ENCODE results near the gene RUNX3. TPM values are rescaled to one million over a fixed set of nuclear protein-coding genes. Genes with fewer than 3 reads are reported as not detected.

The RUNX3 gene
- total RNA-seq, 1 experiment from 2014 or later: 36.6 TPM

DNA sequence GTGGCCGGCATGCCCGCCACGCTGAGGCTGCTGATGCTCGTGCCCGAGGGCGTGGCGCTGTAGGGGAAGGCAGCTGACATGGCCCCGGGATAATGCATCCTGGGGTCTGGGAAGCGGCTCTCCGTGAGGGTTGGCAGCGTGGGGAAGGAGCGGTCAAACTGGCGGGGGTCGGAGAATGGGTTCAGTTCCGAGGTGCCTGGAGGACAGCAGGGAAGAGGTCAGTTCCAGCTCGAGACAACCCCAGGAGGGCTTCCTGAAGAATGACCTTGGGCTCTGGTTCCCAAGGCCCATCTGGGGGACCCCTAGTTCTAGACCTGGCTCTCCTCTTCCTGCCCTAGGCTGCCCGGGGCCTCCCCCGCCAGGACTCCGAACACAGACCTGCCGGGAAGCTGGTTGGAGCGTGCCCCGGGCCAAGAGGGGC is 27.6 kb downstream of the RUNX3 start:
- Histone ChIP-seq H3K9ac (ENCODE audit: low read length) (no peak overlapping the region), H3K4me3 (ENCODE audit: low read length) (no peak overlapping the region), H3K27me3 (ENCODE audit: low read length) (no peaks in the 10 kb centered on the region), H3K9me2 (replicated peaks; ENCODE audit: insufficient read depth, low read length) (no peaks in the 10 kb centered on the region), H2AFZ (ENCODE audit: low read length) (no peak overlapping the region), H4K20me1 (ENCODE audit: insufficient read depth, low read depth, low read length) (peaks cover 43% of the 10 kb centered on the region), H3K4me2 (ENCODE audit: low read depth, low read length, poor library complexity, severe bottlenecking) (no peak overlapping the region), H3K4me1 (ENCODE audit: low read length) (no peaks in the 10 kb centered on the region), H3K9me3 (ENCODE audit: low read length) (no peaks in the 10 kb centered on the region), H3K79me2 (ENCODE audit: low read length) (no peaks in the 10 kb centered on the region), H3K36me3 (ENCODE audit: insufficient read depth, low read length) (peaks cover 6% of the 10 kb centered on the region; the same call in 1 of the 2 replicates), H3K27ac (ENCODE audit: low read length) (no peak overlapping the region)
- DNase-seq: no peak

DNA sequence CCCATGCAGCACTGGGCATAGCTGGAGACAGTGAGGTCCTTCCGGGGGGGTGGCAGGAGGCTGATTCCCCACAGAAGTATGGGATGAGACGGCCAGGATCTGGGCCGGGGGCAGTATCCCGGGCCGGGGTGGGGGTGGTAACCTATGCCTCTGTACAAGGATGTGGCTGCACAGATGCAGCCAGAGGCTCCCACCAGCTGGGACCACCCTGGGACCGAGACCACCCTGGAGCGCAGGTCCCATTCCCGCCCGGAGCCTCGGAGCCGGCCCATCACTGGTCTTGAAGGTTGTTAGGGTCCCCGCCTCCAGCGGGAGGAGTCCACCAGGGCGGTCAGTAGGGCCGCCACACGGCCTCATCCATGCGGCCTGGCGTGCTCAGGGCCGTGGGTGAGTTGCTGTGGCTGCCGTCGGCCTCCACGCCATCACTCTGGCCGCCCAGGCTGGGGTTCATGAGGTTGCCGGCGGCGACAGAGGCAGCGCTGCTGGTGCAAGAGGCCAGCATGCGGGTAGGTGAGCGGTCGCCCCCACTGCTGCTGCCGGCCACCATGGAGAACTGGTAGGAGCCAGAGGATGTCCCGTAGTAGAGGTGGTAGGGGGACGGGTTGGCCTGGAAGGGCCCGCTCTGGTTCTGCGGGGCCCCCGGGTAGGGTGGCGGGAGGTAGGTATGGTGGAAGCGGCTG is 28.1 kb downstream of the RUNX3 start:
- Histone ChIP-seq H3K27ac (ENCODE audit: low read length) (no peak overlapping the region), H2AFZ (ENCODE audit: low read length) (no peak overlapping the region), H3K27me3 (ENCODE audit: low read length) (no peaks in the 10 kb centered on the region), H3K79me2 (ENCODE audit: low read length) (no peaks in the 10 kb centered on the region), H4K20me1 (ENCODE audit: insufficient read depth, low read depth, low read length) (peaks cover 42% of the 10 kb centered on the region), H3K9ac (ENCODE audit: low read length) (no peak overlapping the region), H3K4me1 (ENCODE audit: low read length) (no peaks in the 10 kb centered on the region), H3K9me2 (replicated peaks; ENCODE audit: insufficient read depth, low read length) (no peaks in the 10 kb centered on the region), H3K4me2 (ENCODE audit: low read depth, low read length, poor library complexity, severe bottlenecking) (no peak overlapping the region), H3K4me3 (ENCODE audit: low read length) (no peak overlapping the region), H3K36me3 (ENCODE audit: insufficient read depth, low read length) (peaks cover 4% of the 10 kb centered on the region; the same call in 1 of the 2 replicates), H3K9me3 (ENCODE audit: low read length) (no peaks in the 10 kb centered on the region)
- no peak for DNase-seq

DNA sequence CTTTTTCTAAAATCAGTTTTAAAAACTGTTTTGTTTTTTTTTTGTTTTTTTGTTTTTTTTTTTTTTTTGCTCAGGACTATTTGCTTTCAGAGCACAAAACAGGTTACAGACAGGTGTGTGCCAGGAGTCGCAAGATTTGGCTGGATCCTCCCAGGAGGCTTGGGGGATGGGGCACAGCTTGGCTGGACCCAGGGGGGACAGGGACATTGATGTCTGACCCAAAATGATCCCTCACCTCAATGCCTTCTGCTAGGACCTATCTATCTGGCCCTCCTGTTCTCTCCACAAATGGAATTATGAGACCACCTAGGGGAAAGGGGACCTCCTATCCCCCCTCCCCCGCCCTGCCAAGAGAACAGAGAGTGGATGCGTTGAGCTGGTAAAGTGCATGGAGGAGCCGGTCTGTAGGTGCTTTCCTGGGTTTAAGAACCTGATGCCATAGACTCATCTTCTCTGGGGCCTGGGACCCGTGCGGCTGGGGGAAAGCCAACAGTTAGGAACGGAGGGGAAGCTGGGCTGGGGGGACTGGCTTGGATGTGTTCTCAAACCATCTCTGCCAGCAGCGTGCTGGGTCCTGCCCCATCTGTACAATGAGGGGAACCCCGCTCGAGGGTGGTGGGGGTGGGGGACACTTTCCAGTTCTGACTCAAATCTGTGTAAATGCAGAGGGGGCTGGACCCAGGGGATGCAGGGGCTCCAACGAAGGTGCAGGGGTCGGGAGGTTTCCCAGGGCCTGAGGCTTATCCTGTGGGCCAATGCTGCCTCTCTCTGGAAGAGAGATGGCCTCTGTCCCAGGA is 28.9 kb downstream of the RUNX3 start:
- no peak for DNase-seq
- H3K4me1 ChIP-seq (ENCODE audit: low read length): no peaks in the 10 kb centered on the region
- peaks cover 39% of the 10 kb centered on the region for H4K20me1 ChIP-seq (ENCODE audit: insufficient read depth, low read depth, low read length)
- no peak overlapping the region for H3K4me2 ChIP-seq (ENCODE audit: low read depth, low read length, poor library complexity, severe bottlenecking)
- no peak overlapping the region for H3K4me3 ChIP-seq (ENCODE audit: low read length)
- H3K9me2 ChIP-seq (replicated peaks; ENCODE audit: insufficient read depth, low read length): no peaks in the 10 kb centered on the region
- H3K79me2 ChIP-seq (ENCODE audit: low read length): no peaks in the 10 kb centered on the region
- no peak overlapping the region for H2AFZ ChIP-seq (ENCODE audit: low read length)
- no peaks in the 10 kb centered on the region for H3K36me3 ChIP-seq (ENCODE audit: insufficient read depth, low read length)
- no peak overlapping the region for H3K9ac ChIP-seq (ENCODE audit: low read length)
- H3K9me3 ChIP-seq (ENCODE audit: low read length): no peaks in the 10 kb centered on the region
- no peak overlapping the region for H3K27ac ChIP-seq (ENCODE audit: low read length)
- H3K27me3 ChIP-seq (ENCODE audit: low read length): no peaks in the 10 kb centered on the region

DNA sequence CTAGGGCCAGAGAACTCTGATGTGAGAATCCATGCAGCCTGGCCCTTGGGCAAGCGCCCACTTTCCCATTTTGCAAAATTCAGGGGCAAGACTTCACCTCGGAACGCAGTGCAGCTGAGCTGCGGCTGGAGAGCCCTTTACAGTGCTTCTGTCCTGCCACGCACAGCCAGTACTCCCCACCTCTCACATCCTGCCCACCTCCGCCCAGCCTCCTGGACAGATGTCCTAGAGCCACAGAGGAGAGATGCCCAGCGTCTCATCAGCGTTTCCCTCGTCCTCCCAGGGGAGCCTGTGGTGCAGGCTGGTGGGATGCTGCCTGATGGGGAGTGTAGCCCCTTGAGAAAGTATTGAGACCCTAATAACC is 29.6 kb downstream of the RUNX3 start:
- no peaks in the 10 kb centered on the region for H3K4me1 ChIP-seq (ENCODE audit: low read length)
- no peak overlapping the region for H2AFZ ChIP-seq (ENCODE audit: low read length)
- H3K27ac ChIP-seq (ENCODE audit: low read length): no peak overlapping the region
- no peaks in the 10 kb centered on the region for H3K36me3 ChIP-seq (ENCODE audit: insufficient read depth, low read length)
- H3K4me3 ChIP-seq (ENCODE audit: low read length): no peak overlapping the region
- no peak for DNase-seq
- H4K20me1 ChIP-seq (ENCODE audit: insufficient read depth, low read depth, low read length): peaks cover 39% of the 10 kb centered on the region
- no peak overlapping the region for H3K9ac ChIP-seq (ENCODE audit: low read length)
- H3K27me3 ChIP-seq (ENCODE audit: low read length): no peaks in the 10 kb centered on the region
- no peaks in the 10 kb centered on the region for H3K9me2 ChIP-seq (replicated peaks; ENCODE audit: insufficient read depth, low read length)
- H3K4me2 ChIP-seq (ENCODE audit: low read depth, low read length, poor library complexity, severe bottlenecking): no peak overlapping the region
- no peaks in the 10 kb centered on the region for H3K79me2 ChIP-seq (ENCODE audit: low read length)
- no peaks in the 10 kb centered on the region for H3K9me3 ChIP-seq (ENCODE audit: low read length)

DNA sequence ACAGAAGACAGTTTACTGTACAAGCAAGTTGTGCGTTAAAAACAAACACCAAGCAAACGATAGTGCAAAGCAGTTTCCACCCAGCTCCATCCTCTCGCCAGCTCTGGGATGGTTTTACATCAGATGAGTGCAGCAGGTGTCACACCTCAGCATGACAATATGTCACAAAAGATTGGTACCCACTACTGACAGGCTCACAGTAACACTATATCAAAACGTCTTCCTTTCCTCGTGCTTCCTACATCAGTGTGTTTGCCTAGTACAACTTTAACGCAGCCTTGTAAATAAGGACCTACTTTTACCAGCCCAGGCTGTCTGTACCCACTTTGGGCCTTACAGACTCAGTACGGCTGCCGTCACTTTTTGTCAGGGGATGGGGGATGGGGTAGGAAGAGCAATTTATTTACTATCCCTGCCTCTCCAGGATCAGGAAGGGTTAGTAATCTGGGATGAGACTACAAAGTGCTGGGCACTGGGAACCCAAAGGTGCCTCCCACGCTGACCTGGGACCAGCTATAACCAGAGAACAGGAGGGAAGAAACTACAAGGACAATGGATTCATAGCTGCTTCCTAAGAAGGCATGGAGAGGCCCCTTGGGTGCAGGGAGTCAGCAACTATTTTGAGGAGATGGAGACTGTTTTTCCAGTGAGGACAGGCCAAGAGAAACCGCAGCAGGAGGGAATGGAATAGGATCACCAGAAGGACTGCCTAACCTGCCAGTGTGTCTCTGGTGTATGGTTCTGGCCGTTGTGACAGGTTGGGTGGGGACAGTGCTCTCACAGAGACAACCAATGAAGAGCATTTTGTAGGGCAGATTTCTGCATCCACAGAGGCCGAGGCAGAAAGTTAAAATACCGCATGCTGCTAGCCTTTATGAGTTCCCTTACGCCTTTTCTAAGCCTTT is 30.2 kb downstream of the RUNX3 start:
- H3K27me3 ChIP-seq (ENCODE audit: low read length): no peaks in the 10 kb centered on the region
- H3K4me3 ChIP-seq (ENCODE audit: low read length): no peak overlapping the region
- no peak overlapping the region for H3K27ac ChIP-seq (ENCODE audit: low read length)
- H3K79me2 ChIP-seq (ENCODE audit: low read length): no peaks in the 10 kb centered on the region
- H3K9me2 ChIP-seq (replicated peaks; ENCODE audit: insufficient read depth, low read length): no peaks in the 10 kb centered on the region
- H3K4me2 ChIP-seq (ENCODE audit: low read depth, low read length, poor library complexity, severe bottlenecking): no peak overlapping the region
- peaks cover 39% of the 10 kb centered on the region for H4K20me1 ChIP-seq (ENCODE audit: insufficient read depth, low read depth, low read length)
- no peaks in the 10 kb centered on the region for H3K4me1 ChIP-seq (ENCODE audit: low read length)
- H3K9ac ChIP-seq (ENCODE audit: low read length): no peak overlapping the region
- DNase-seq: peak; percentile 55
- H3K36me3 ChIP-seq (ENCODE audit: insufficient read depth, low read length): no peaks in the 10 kb centered on the region
- H3K9me3 ChIP-seq (ENCODE audit: low read length): no peaks in the 10 kb centered on the region
- no peak overlapping the region for H2AFZ ChIP-seq (ENCODE audit: low read length)

DNA sequence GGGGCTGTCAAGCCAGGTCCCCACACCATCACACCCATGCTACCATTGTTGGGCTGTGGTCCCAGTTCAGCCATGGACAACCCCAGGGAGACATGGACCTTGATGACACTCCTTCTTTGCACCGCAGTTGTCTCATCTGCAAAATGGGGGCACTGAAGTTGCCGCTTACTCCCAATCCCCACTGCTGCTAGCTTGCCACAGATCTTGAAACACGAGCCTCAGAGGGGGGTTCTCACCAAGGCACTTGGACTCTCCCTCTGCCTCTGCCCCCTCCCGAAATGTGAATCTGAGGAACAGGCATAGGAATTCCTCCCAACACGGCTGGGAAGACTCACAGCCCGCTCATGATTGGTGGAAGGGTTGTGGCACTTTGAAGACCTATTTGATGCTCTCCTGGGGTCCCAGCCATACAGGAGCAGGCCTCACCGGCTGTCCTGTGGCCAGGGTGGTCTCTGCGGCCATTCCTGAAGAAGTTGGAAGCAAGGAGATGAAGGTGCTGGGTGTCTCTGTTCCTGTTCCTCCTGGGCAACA is 31.1 kb downstream of the RUNX3 start:
- no peaks in the 10 kb centered on the region for H3K9me3 ChIP-seq (ENCODE audit: low read length)
- no peak overlapping the region for H3K4me3 ChIP-seq (ENCODE audit: low read length)
- no peaks in the 10 kb centered on the region for H3K27me3 ChIP-seq (ENCODE audit: low read length)
- H3K9me2 ChIP-seq (replicated peaks; ENCODE audit: insufficient read depth, low read length): no peaks in the 10 kb centered on the region
- H3K4me2 ChIP-seq (ENCODE audit: low read depth, low read length, poor library complexity, severe bottlenecking): no peak overlapping the region
- no peak overlapping the region for H3K27ac ChIP-seq (ENCODE audit: low read length)
- no peaks in the 10 kb centered on the region for H3K79me2 ChIP-seq (ENCODE audit: low read length)
- no peaks in the 10 kb centered on the region for H3K36me3 ChIP-seq (ENCODE audit: insufficient read depth, low read length)
- H4K20me1 ChIP-seq (ENCODE audit: insufficient read depth, low read depth, low read length): peaks cover 35% of the 10 kb centered on the region
- H3K9ac ChIP-seq (ENCODE audit: low read length): no peak overlapping the region
- no peak overlapping the region for H2AFZ ChIP-seq (ENCODE audit: low read length)
- H3K4me1 ChIP-seq (ENCODE audit: low read length): no peaks in the 10 kb centered on the region
- peak; percentile 54 for DNase-seq

DNA sequence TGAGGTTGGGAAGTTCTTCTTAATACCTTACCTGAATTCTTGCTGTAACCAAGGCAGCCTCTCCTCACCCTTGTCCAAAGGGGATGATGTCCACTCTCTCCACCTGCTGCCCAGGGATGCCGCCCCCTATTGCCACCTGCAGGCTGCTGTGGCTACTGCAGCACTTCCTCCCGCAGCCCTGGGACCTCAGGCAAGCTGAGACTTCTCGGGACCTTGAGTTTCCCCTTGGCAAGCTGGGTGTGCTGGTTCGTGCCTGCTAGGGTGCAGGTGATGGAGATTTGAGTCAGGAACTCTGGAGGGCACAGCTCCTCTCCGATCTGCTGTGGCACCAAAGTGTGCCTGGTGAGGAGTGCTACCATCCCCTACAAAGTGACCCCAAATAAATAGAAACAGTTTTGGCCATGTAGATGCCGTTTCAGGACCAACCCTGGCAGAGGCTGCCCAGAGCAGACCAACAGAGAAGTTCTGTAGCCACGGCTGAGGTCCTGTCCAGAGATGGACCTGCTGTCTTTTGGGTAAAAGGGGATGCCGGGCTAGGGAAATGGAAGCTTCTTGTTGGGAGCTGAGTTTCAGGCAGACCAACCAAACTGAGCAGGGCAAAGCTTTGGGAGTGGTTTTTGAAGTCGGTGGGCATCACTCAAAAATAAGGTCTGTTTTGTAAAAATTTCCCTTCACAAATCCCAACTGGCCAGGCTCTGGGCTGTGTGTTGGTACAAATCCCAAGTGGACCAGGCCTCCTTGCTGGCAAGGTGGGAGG is 31.7 kb downstream of the RUNX3 start:
- peaks cover 31% of the 10 kb centered on the region for H4K20me1 ChIP-seq (ENCODE audit: insufficient read depth, low read depth, low read length)
- H3K9me3 ChIP-seq (ENCODE audit: low read length): no peaks in the 10 kb centered on the region
- no peaks in the 10 kb centered on the region for H3K4me1 ChIP-seq (ENCODE audit: low read length)
- no peak overlapping the region for H3K4me3 ChIP-seq (ENCODE audit: low read length)
- no peak overlapping the region for H2AFZ ChIP-seq (ENCODE audit: low read length)
- no peak overlapping the region for H3K4me2 ChIP-seq (ENCODE audit: low read depth, low read length, poor library complexity, severe bottlenecking)
- H3K9me2 ChIP-seq (replicated peaks; ENCODE audit: insufficient read depth, low read length): no peaks in the 10 kb centered on the region
- no peak overlapping the region for H3K9ac ChIP-seq (ENCODE audit: low read length)
- H3K36me3 ChIP-seq (ENCODE audit: insufficient read depth, low read length): no peaks in the 10 kb centered on the region
- peak; percentile 78 for DNase-seq
- H3K79me2 ChIP-seq (ENCODE audit: low read length): no peaks in the 10 kb centered on the region
- H3K27ac ChIP-seq (ENCODE audit: low read length): no peak overlapping the region
- H3K27me3 ChIP-seq (ENCODE audit: low read length): no peaks in the 10 kb centered on the region
